ENCODE measurements around the gene FBXW2. TPM values are rescaled to one million over a fixed set of nuclear protein-coding genes. Genes with fewer than 3 reads are reported as not detected.
A peak's percentile ranks its signal among the peaks of the same experiment; 100 is the strongest.

Gene FBXW2
- polyA plus RNA-seq, 1 donor = 45.5 TPM

- Histone ChIP-seq H3K27me3 (ENCODE audit: control insufficient read depth, insufficient read depth, low read length) (no peaks in the 10 kb centered on the region), H3K36me3 (ENCODE audit: control insufficient read depth, insufficient read depth, low read length) (peaks cover 56% of the 10 kb centered on the region), H3K27ac (ENCODE audit: low read length) (peak overlapping the region; percentile 78), H3K9me3 (ENCODE audit: control insufficient read depth, low read depth, low read length) (no peaks in the 10 kb centered on the region), H3K4me1 (ENCODE audit: control insufficient read depth, insufficient read depth, low read length) (peaks cover 38% of the 10 kb centered on the region), H3K4me3 (ENCODE audit: low read length) (no peak overlapping the region)
- DNase-seq = peak in 1 of 2 donors; percentile 15
- 39% methylated on average over 2 of the region's 3 CpGs for WGBS (ENCODE audit: insufficient coverage, low lambda C conversion rate)
These were observed 25.8 kb downstream of the FBXW2 start for GRCh38 chr9:120767451-120767850.

- Histone ChIP-seq H3K27me3 (ENCODE audit: control insufficient read depth, insufficient read depth, low read length) (no peaks in the 10 kb centered on the region), H3K36me3 (ENCODE audit: control insufficient read depth, insufficient read depth, low read length) (peaks cover 62% of the 10 kb centered on the region)
These were observed 27.2 kb downstream of the FBXW2 start for GRCh38 chr9:120765910-120766425.

GRCh38 chr9:120764476-120764875 lies 28.7 kb downstream of the FBXW2 start:
- no peaks in the 10 kb centered on the region for H3K9me3 ChIP-seq (ENCODE audit: control insufficient read depth, low read depth, low read length)
- peaks cover 55% of the 10 kb centered on the region for H3K36me3 ChIP-seq (ENCODE audit: control insufficient read depth, insufficient read depth, low read length)
- H3K27ac ChIP-seq (ENCODE audit: low read length) = no peak overlapping the region
- H3K4me1 ChIP-seq (ENCODE audit: control insufficient read depth, insufficient read depth, low read length) = peaks cover 32% of the 10 kb centered on the region
- no CpG with 5 or more reads among the region's 11 CpGs for WGBS (ENCODE audit: insufficient coverage, low lambda C conversion rate)
- DNase-seq = no peak
- H3K4me3 ChIP-seq (ENCODE audit: low read length) = no peak overlapping the region
- H3K27me3 ChIP-seq (ENCODE audit: control insufficient read depth, insufficient read depth, low read length) = no peaks in the 10 kb centered on the region

More at GRCh38 chr9:120765910-120766425, 27.2 kb downstream of the FBXW2 start:
- H3K4me1 ChIP-seq (ENCODE audit: control insufficient read depth, insufficient read depth, low read length) = peaks cover 38% of the 10 kb centered on the region
- peak overlapping the region; percentile 78 for H3K27ac ChIP-seq (ENCODE audit: low read length)
- WGBS (ENCODE audit: insufficient coverage, low lambda C conversion rate) = 100% methylated on average over 1 of the region's 1 CpG
- peak in 1 of 2 donors; percentile 20 for DNase-seq
- no peak overlapping the region for H3K4me3 ChIP-seq (ENCODE audit: low read length)
- H3K9me3 ChIP-seq (ENCODE audit: control insufficient read depth, low read depth, low read length) = no peaks in the 10 kb centered on the region

GRCh38 chr9:120761006-120761405 lies 32.2 kb downstream of the FBXW2 start:
- peaks cover 4% of the 10 kb centered on the region for H3K4me1 ChIP-seq (ENCODE audit: control insufficient read depth, insufficient read depth, low read length)
- H3K9me3 ChIP-seq (ENCODE audit: control insufficient read depth, low read depth, low read length) = no peaks in the 10 kb centered on the region
- no peak overlapping the region for H3K27ac ChIP-seq (ENCODE audit: low read length)
- no peak overlapping the region for H3K4me3 ChIP-seq (ENCODE audit: low read length)
- no CpG with 5 or more reads among the region's 2 CpGs for WGBS (ENCODE audit: insufficient coverage, low lambda C conversion rate)
- peaks cover 55% of the 10 kb centered on the region for H3K36me3 ChIP-seq (ENCODE audit: control insufficient read depth, insufficient read depth, low read length)
- no peaks in the 10 kb centered on the region for H3K27me3 ChIP-seq (ENCODE audit: control insufficient read depth, insufficient read depth, low read length)
- DNase-seq = no peak

GRCh38 chr9:120759755-120760400 lies 33.3 kb downstream of the FBXW2 start:
- peaks cover 52% of the 10 kb centered on the region for H3K36me3 ChIP-seq (ENCODE audit: control insufficient read depth, insufficient read depth, low read length)
- no CpG with 5 or more reads among the region's 9 CpGs for WGBS (ENCODE audit: insufficient coverage, low lambda C conversion rate)

GRCh38 chr9:120758544-120758943 lies 34.7 kb downstream of the FBXW2 start:
- H3K27me3 ChIP-seq (ENCODE audit: control insufficient read depth, insufficient read depth, low read length) = no peaks in the 10 kb centered on the region
- H3K27ac ChIP-seq (ENCODE audit: low read length) = no peak overlapping the region
- no peaks in the 10 kb centered on the region for H3K9me3 ChIP-seq (ENCODE audit: control insufficient read depth, low read depth, low read length)
- no peak overlapping the region for H3K4me3 ChIP-seq (ENCODE audit: low read length)
- no peaks in the 10 kb centered on the region for H3K4me1 ChIP-seq (ENCODE audit: control insufficient read depth, insufficient read depth, low read length)
- no peak for DNase-seq
- H3K36me3 ChIP-seq (ENCODE audit: control insufficient read depth, insufficient read depth, low read length) = peaks cover 40% of the 10 kb centered on the region
- 88% methylated on average over 1 of the region's 3 CpGs for WGBS (ENCODE audit: insufficient coverage, low lambda C conversion rate)

More at GRCh38 chr9:120759755-120760400, 33.3 kb downstream of the FBXW2 start:
- no peak overlapping the region for H3K27ac ChIP-seq (ENCODE audit: low read length)
- no peaks in the 10 kb centered on the region for H3K27me3 ChIP-seq (ENCODE audit: control insufficient read depth, insufficient read depth, low read length)
- DNase-seq = no peak
- H3K9me3 ChIP-seq (ENCODE audit: control insufficient read depth, low read depth, low read length) = no peaks in the 10 kb centered on the region
- H3K4me3 ChIP-seq (ENCODE audit: low read length) = no peak overlapping the region
- no peaks in the 10 kb centered on the region for H3K4me1 ChIP-seq (ENCODE audit: control insufficient read depth, insufficient read depth, low read length)

- Histone ChIP-seq H3K27ac (ENCODE audit: low read length) (no peak overlapping the region), H3K9me3 (ENCODE audit: control insufficient read depth, low read depth, low read length) (no peaks in the 10 kb centered on the region), H3K36me3 (ENCODE audit: control insufficient read depth, insufficient read depth, low read length) (peaks cover 29% of the 10 kb centered on the region), H3K4me3 (ENCODE audit: low read length) (no peak overlapping the region), H3K27me3 (ENCODE audit: control insufficient read depth, insufficient read depth, low read length) (no peaks in the 10 kb centered on the region), H3K4me1 (ENCODE audit: control insufficient read depth, insufficient read depth, low read length) (no peaks in the 10 kb centered on the region)
- no peak for DNase-seq
- 53% methylated on average over 2 of the region's 6 CpGs for WGBS (ENCODE audit: insufficient coverage, low lambda C conversion rate)
These were observed 35.9 kb downstream of the FBXW2 start for GRCh38 chr9:120757026-120757913.

- Histone ChIP-seq H3K27me3 (ENCODE audit: control insufficient read depth, insufficient read depth, low read length) (no peaks in the 10 kb centered on the region), H3K27ac (ENCODE audit: low read length) (no peak overlapping the region), H3K4me3 (ENCODE audit: low read length) (no peak overlapping the region), H3K4me1 (ENCODE audit: control insufficient read depth, insufficient read depth, low read length) (no peaks in the 10 kb centered on the region), H3K9me3 (ENCODE audit: control insufficient read depth, low read depth, low read length) (no peaks in the 10 kb centered on the region), H3K36me3 (ENCODE audit: control insufficient read depth, insufficient read depth, low read length) (peaks cover 21% of the 10 kb centered on the region)
- DNase-seq = no peak
- no CpG with 5 or more reads among the region's 1 CpG for whole genome bisulfite sequencing (ENCODE audit: insufficient coverage, low lambda C conversion rate)
These were observed 36.7 kb downstream of the FBXW2 start for GRCh38 chr9:120756531-120756930.

- peaks cover 15% of the 10 kb centered on the region for H3K36me3 ChIP-seq (ENCODE audit: control insufficient read depth, insufficient read depth, low read length)
- H3K27ac ChIP-seq (ENCODE audit: low read length) = no peak overlapping the region
- no CpG with 5 or more reads among the region's 6 CpGs for WGBS (ENCODE audit: insufficient coverage, low lambda C conversion rate)
These were observed 37.3 kb downstream of the FBXW2 start for GRCh38 chr9:120755810-120756434.

GRCh38 chr9:120755044-120755443 lies 38.2 kb downstream of the FBXW2 start:
- Histone ChIP-seq H3K4me1 (ENCODE audit: control insufficient read depth, insufficient read depth, low read length) (no peaks in the 10 kb centered on the region), H3K4me3 (ENCODE audit: low read length) (no peak overlapping the region), H3K27ac (ENCODE audit: low read length) (no peak overlapping the region), H3K36me3 (ENCODE audit: control insufficient read depth, insufficient read depth, low read length) (peaks cover 12% of the 10 kb centered on the region), H3K27me3 (ENCODE audit: control insufficient read depth, insufficient read depth, low read length) (no peaks in the 10 kb centered on the region), H3K9me3 (ENCODE audit: control insufficient read depth, low read depth, low read length) (no peaks in the 10 kb centered on the region)
- DNase-seq = no peak
- WGBS (ENCODE audit: insufficient coverage, low lambda C conversion rate) = no CpG with 5 or more reads among the region's 2 CpGs

More at GRCh38 chr9:120755810-120756434, 37.3 kb downstream of the FBXW2 start:
- Histone ChIP-seq H3K4me1 (ENCODE audit: control insufficient read depth, insufficient read depth, low read length) (no peaks in the 10 kb centered on the region), H3K9me3 (ENCODE audit: control insufficient read depth, low read depth, low read length) (no peaks in the 10 kb centered on the region), H3K27me3 (ENCODE audit: control insufficient read depth, insufficient read depth, low read length) (no peaks in the 10 kb centered on the region), H3K4me3 (ENCODE audit: low read length) (no peak overlapping the region)
- DNase-seq = peak; percentile 40 to 49

Data from large intestine (tissue), 3 donors.